ENCODE data around the gene RAB11FIP4. TPM values are rescaled to one million over a fixed set of nuclear protein-coding genes. Genes with fewer than 3 reads are reported as not detected.

The RAB11FIP4 gene
- total RNA-seq, 1 donor from 2014 or later: 0.99 TPM

DNA sequence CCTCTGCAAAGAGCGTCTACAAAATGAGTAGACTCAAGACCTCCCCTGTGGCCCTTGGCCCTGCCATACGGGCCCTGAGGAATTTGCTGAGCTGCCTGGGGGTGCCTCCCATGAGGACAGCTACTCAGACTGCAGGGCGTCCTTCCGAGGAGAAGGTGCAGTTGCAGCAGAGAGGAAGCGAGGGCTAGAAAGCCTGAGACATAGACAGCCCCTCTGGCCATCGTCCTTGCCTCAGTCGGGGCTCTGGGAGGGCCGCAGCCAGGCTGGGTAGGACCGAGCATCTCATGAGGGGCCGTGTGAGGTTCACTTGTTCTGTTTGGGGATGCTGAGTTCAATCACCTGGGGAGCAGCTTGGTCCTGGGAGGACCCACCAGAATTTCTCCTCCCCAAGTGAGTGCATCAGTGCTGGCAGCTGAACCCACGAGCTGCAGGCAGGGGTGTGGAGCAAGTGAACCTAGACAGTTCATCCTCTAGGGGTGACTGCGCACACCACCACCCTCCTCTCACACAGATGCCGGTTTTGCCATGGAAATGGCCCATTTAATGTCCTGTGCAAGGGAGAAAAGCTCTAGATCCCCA is 20.3 kb downstream of the RAB11FIP4 start:
- H3K36me3 Mint-ChIP-seq (ENCODE audit: unreplicated experiment): no peaks in the 10 kb centered on the region
- DNase-seq (ENCODE audit: extremely low spot score, unreplicated experiment): no peak
- TF ChIP-seq, protein P1, sequence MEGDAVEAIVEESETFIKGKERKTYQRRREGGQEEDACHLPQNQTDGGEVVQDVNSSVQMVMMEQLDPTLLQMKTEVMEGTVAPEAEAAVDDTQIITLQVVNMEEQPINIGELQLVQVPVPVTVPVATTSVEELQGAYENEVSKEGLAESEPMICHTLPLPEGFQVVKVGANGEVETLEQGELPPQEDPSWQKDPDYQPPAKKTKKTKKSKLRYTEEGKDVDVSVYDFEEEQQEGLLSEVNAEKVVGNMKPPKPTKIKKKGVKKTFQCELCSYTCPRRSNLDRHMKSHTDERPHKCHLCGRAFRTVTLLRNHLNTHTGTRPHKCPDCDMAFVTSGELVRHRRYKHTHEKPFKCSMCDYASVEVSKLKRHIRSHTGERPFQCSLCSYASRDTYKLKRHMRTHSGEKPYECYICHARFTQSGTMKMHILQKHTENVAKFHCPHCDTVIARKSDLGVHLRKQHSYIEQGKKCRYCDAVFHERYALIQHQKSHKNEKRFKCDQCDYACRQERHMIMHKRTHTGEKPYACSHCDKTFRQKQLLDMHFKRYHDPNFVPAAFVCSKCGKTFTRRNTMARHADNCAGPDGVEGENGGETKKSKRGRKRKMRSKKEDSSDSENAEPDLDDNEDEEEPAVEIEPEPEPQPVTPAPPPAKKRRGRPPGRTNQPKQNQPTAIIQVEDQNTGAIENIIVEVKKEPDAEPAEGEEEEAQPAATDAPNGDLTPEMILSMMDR (IDR thresholded peaks at IDR 0.05): no peak
- H3K9me3 Mint-ChIP-seq (ENCODE audit: unreplicated experiment): no peaks in the 10 kb centered on the region
- H3K4me1 Mint-ChIP-seq (ENCODE audit: unreplicated experiment): peaks cover 6% of the 10 kb centered on the region
- peaks cover 26% of the 10 kb centered on the region for H3K27me3 Mint-ChIP-seq (ENCODE audit: unreplicated experiment)
- H3K4me3 Mint-ChIP-seq (ENCODE audit: unreplicated experiment): no peak overlapping the region
- no peak overlapping the region for H3K27ac Mint-ChIP-seq (ENCODE audit: unreplicated experiment)

DNA sequence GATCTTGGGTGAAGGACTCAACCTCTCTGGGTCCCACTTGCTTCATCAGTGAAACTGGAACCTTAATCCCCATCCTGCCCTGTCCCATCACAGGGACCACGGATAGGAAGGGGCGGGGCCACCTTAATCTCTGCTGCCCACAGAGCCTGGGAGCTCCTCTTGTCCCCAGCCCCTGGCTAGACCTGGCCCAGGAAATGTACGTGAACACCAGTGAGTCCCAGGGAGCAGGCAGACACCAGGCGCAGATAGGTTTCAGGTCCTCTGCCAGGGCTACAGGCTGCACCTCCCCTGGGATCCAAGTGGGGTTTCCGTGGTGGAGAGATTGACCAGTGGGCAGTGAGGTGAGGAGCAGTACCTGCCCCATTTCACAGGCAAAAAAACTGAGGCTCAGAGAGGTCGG is 21.0 kb downstream of the RAB11FIP4 start:
- H3K27me3 Mint-ChIP-seq (ENCODE audit: unreplicated experiment): peaks cover 25% of the 10 kb centered on the region
- no peak overlapping the region for H3K4me3 Mint-ChIP-seq (ENCODE audit: unreplicated experiment)
- peaks cover 6% of the 10 kb centered on the region for H3K4me1 Mint-ChIP-seq (ENCODE audit: unreplicated experiment)
- no peak for DNase-seq (ENCODE audit: extremely low spot score, unreplicated experiment)
- H3K9me3 Mint-ChIP-seq (ENCODE audit: unreplicated experiment): no peaks in the 10 kb centered on the region
- no peaks in the 10 kb centered on the region for H3K36me3 Mint-ChIP-seq (ENCODE audit: unreplicated experiment)
- TF ChIP-seq, protein P1 (IDR thresholded peaks at IDR 0.05): no peak
- no peak overlapping the region for H3K27ac Mint-ChIP-seq (ENCODE audit: unreplicated experiment)

GRCh38 chr17:31413081-31413799 is 21.8 kb downstream of the RAB11FIP4 start:
- Mint-ChIP-seq H3K4me1 (ENCODE audit: unreplicated experiment) (peaks cover 6% of the 10 kb centered on the region), H3K27ac (ENCODE audit: unreplicated experiment) (no peak overlapping the region), H3K36me3 (ENCODE audit: unreplicated experiment) (no peaks in the 10 kb centered on the region), H3K9me3 (ENCODE audit: unreplicated experiment) (no peaks in the 10 kb centered on the region), H3K27me3 (ENCODE audit: unreplicated experiment) (peaks cover 20% of the 10 kb centered on the region), H3K4me3 (ENCODE audit: unreplicated experiment) (no peak overlapping the region)
- DNase-seq (ENCODE audit: extremely low spot score, unreplicated experiment): no peak
- TF ChIP-seq, protein P1 (IDR thresholded peaks at IDR 0.05): no peak

GRCh38 chr17:31413874-31414549 is 22.5 kb downstream of the RAB11FIP4 start:
- no peak overlapping the region for H3K4me3 Mint-ChIP-seq (ENCODE audit: unreplicated experiment)
- H3K27ac Mint-ChIP-seq (ENCODE audit: unreplicated experiment): no peak overlapping the region
- no peaks in the 10 kb centered on the region for H3K9me3 Mint-ChIP-seq (ENCODE audit: unreplicated experiment)
- TF ChIP-seq, protein P1 (IDR thresholded peaks at IDR 0.05): no peak
- H3K4me1 Mint-ChIP-seq (ENCODE audit: unreplicated experiment): peaks cover 6% of the 10 kb centered on the region
- no peaks in the 10 kb centered on the region for H3K36me3 Mint-ChIP-seq (ENCODE audit: unreplicated experiment)
- peaks cover 19% of the 10 kb centered on the region for H3K27me3 Mint-ChIP-seq (ENCODE audit: unreplicated experiment)
- DNase-seq (ENCODE audit: extremely low spot score, unreplicated experiment): no peak

GRCh38 chr17:31414550-31414918 is 23.1 kb downstream of the RAB11FIP4 start:
- DNase-seq (ENCODE audit: extremely low spot score, unreplicated experiment): no peak
- H3K4me1 Mint-ChIP-seq (ENCODE audit: unreplicated experiment): peaks cover 6% of the 10 kb centered on the region
- TF ChIP-seq, protein P1 (IDR thresholded peaks at IDR 0.05): no peak
- peaks cover 19% of the 10 kb centered on the region for H3K27me3 Mint-ChIP-seq (ENCODE audit: unreplicated experiment)
- H3K27ac Mint-ChIP-seq (ENCODE audit: unreplicated experiment): no peak overlapping the region
- no peaks in the 10 kb centered on the region for H3K36me3 Mint-ChIP-seq (ENCODE audit: unreplicated experiment)
- no peaks in the 10 kb centered on the region for H3K9me3 Mint-ChIP-seq (ENCODE audit: unreplicated experiment)
- no peak overlapping the region for H3K4me3 Mint-ChIP-seq (ENCODE audit: unreplicated experiment)

Data from osteocyte (in vitro differentiated cells).